Measurements from ENCODE around the gene LIMK2.
A peak's percentile ranks its signal among the peaks of the same experiment; 100 is the strongest.
"Not testable (repeated sequence)": the region's sequence is repeated elsewhere in the genome, so short reads cannot be mapped to it uniquely, and the experiment has no call there.

Gene LIMK2

DNA sequence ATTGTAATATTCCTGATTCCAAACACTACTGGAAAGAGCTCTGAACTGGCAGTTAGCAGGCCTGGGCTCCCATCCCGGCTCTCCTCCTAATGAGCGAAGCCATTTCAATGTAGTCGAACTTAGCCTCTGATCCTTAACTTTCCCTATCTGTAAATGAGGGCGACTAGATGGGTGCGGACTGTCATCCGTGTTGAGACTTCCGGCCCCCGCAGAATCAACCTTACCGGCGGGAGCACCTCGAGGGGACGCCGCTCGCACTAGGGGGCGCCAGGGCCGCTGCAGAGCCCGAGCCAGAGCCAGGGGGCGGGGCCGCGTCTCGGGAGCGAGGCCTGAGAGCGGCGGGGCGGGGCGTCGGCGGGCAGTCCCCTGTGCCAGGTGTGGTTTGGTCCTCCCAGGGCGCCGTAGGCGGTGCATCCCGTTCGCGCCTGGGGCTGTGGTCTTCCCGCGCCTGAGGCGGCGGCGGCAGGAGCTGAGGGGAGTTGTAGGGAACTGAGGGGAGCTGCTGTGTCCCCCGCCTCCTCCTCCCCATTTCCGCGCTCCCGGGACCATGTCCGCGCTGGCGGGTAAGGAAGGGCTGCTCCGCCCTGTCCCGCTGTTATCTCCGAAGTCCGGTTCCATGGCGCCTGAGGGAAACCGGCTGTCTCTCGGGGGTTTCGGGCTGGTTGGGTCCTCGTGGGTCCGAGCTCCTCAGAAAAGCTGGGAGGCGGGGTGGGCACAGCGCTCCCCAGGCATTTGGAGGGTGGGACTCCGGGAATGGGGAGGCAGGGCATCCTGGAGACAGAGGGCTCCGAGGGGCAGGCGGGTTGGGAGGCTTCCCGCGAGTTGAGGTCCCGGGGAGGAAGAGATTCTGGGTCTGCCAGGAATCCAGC lies at the start of gene LIMK2:
Gene LIMK2 (plus strand): TSS at position 437 of the 869 bp plus-strand sequence. CDS start 111 bp downstream, at position 548.
- DNase-seq (ENCODE audit: low read depth): peak; percentile 98

DNA sequence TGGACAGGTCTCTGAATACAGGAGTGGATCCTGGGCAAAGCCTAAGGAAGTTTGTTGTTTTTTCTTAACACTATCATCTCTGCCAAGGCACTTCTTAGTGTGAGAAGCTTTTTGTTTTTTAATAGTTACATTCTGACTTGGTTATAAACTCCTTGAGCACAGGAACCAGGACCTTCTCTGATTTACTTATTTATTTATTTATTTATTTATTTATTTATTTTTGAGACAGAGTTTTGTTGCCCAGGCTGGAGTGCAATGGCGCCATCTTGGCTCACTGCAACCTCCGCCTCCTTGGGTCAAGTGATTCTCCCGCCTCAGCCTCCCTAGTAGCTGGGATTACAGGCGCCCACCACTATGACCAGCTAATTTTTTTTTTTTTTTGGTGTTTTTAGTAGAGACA lies 41.1 kb upstream of the LIMK2 start:
- DNase-seq (ENCODE audit: low read depth): no peak

DNA sequence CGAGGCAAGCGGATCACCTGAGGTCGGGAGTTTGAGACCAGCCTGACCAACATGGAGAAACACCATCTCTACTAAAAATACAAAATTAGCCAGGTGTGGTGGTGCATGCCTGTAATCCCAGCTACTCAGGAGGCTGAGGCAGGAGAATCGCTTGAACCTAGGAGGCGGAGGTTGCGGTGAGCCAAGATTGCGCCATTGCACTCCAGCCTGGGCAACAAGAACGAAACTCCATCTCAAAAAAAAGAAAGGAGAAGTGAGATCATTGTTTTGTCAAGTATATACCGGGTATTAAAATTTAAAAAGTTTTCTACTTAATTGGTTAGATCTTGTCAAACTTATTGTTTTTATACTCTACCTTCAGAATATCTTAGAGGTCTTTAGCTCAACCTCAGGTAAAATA lies 40.4 kb upstream of the LIMK2 start:
- DNase-seq (ENCODE audit: low read depth): not testable (repeated sequence)

DNA sequence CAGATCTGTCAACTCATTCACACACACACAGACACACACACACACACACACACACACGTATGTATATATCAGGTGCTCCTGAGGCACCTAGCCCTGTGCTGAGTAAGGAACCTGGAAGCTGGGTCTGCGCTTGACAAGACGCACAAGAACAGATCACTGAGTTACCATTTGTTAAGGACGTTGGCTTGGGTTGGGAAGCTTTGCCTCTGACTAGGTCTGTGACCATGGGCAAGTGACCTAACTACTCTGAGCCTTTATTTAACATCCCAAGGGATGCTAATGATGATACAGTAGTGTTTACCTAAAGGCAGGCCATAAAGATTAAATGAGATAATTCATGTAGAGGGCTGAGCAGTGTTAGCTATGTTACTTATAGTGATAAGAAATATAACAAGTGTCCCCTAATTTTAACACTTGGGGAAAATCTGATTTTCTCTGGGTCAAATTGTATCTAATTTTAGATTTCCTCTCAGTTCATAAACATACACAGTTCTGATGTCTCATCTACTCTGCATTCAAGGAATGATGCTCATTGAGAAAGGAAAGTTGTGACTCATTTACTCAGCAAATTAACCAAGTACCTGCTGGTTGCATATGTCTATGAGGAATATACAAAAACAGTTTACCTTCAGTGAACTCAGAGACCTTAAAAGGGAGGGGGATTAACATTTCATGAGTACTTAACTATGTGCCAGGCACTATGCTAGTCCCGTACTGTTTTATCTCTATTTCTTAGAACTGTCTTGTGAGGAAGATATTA lies 38.5 kb upstream of the LIMK2 start:
- no peak for DNase-seq (ENCODE audit: low read depth)

DNA sequence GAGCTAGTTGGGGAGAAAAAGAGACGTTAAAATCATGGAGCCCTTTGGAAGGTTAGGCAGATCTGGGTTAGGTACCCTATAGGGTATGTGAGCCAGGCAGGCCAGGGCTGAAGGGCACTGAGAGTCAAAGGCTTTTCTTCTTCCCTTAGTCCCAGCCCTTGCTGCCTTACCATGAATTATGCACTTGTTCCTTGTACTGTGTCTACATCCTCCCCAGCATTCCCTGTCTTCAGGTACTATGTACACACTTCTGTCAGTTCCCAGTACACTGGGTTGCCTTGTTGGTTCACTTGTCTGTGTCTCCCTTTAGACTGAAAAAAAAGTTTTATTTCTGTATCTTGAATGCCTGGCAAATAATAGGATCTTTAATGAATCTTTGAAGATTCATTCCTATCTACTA lies 35.2 kb upstream of the LIMK2 start:
- no peak for DNase-seq (ENCODE audit: low read depth)

DNA sequence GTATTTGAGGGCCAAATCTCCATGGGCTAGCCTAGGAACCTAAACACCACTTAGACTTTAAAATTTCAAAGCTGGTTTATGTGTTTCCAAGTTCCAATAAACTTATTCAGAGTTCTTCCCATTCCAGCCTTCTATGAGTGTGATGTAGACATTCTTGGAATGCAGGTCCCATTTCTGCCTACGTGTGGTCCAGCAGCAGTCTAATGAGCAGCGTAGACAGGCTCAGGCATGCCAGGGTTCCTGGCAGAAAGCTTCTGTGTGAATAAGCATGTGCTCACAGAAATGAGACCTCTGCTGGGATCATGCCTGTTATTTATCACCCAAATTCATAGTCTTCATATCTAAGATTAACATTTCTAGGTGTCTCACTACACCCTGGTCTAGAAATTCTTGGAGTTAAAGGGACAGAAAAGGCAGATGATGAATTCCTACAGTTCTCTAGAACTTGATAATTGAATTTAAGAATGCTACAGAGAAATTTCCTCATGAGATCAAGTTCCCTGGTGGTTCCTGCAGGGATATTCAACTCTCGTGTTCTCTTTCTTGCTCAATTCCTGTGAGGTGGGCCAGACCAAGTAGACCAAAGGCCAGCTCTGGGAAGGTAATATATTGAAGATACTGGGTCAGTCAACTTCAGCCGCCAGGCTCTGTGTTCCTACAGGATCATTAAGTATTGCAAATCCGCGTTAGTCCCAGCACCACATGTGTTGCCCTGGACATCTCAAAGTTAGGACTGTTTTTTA lies 34.5 kb upstream of the LIMK2 start:
- no peak for DNase-seq (ENCODE audit: low read depth)

DNA sequence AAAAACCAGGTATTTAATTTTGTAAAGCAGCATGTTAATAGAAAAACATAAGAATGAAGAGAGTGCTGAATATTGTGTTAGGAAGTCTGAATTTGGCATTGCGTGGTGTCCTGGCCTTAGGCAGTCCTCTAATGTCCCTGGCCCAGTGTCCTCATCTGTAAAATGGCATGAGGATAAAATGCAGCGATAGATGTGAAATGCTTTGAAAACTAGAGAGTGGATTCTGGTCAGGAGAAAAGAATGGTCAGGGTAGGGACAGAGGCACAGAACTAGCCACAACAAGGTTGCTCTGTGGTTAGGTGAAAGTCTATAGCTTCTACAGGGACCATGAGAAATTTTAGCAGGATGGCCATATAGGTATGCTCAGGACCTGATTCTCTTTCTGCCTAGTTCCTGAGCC lies 33.2 kb upstream of the LIMK2 start:
- no peak for DNase-seq (ENCODE audit: low read depth)

DNA sequence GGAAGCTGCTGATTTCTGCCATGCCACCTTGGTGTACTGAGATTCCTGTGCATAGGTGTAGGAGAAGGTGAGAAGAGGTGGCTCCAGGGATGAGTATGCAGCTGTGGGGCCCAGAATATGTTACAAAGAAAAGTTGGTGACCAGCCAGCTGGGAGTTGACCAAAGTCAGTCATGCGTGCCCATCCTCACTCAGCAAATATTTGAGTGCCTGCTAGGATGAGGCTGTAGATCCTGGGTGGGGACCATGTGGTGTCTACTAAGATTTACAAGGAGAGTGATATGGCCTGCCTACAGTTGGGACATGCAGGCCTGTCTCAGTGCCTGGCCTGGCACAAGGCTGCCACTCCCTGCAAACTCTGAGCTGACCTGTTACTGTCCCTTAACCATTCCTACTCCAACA lies 32.8 kb upstream of the LIMK2 start:
- no peak for DNase-seq (ENCODE audit: low read depth)

DNA sequence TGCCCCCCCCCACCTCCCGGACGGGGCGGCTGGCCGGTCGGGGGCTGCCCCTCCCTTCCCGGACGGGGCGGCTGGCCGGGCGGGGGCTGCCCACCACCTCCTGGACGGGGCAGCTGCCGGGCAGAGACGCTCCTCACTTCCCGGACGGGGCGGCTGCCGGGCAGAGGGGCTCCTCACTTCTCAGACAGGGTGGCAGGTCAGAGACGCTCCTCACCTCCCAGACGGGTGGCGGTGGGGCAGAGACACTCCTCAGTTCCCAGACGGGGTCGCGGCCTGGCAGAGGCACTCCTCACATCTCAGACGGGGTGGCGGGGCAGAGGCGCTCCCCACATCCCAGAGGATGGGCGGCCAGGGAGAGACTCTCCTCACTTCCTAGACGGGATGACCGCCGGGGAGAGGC lies 28.1 kb upstream of the LIMK2 start:
- DNase-seq (ENCODE audit: low read depth): no peak

DNA sequence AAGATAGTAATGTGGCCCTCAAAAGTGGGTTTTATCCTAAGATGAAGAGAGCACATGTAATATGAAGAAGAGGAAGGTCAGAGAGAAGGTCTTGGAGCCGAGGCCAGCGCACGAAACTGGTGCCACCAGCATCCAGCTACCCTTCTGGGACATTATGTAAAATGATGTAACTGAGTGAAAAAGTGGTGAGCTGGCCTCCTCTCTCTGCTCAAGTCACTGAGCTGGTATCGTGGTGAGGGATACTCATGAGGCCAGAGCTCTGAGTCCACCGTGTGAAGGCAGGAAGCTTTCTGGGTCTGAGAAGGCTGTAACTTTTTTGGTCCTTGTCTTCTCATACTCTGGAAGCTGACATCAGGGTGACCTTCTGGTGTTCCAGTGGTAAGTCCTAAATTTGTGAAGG lies 27.0 kb upstream of the LIMK2 start:
- no peak for DNase-seq (ENCODE audit: low read depth)

DNA sequence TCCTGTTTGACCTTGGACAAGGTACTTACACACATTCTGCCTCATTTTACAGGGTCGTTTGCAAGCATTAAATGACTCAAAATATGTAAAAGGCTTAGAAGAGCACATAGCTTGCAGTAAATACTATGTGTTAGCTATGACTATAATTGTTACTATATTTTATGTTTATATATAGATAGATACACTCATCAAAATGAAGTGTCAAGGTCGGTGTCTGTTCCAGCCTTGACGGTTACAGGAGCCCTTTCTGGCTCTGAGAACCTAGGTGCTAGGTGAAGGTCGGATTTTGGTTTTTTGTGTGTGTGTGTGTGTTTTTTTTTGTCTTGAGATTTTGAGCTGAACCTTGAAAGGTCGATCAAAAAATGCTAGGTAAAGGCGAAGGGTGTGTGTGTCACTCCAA lies 24.5 kb upstream of the LIMK2 start:
- DNase-seq (ENCODE audit: low read depth): no peak

DNA sequence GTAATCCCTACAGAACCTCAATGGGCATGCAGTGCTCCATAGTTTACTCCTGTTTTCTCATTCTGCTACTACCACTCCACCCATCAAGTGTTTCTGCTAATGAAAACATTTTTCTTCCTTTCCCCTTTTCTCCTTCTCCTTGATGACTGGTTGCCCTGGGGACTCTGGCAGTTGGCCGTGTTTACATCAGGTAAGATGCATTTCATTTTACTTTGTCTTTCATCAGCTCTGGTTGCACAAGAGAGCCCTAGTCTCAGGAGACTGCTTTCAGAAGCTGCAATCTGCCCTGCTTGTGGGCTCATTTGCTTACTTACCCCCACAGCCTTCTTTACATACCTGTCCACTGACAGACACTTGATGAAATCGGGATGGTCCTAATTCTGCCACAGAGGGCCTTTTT lies 19.6 kb upstream of the LIMK2 start:
- no peak for DNase-seq (ENCODE audit: low read depth)

DNA sequence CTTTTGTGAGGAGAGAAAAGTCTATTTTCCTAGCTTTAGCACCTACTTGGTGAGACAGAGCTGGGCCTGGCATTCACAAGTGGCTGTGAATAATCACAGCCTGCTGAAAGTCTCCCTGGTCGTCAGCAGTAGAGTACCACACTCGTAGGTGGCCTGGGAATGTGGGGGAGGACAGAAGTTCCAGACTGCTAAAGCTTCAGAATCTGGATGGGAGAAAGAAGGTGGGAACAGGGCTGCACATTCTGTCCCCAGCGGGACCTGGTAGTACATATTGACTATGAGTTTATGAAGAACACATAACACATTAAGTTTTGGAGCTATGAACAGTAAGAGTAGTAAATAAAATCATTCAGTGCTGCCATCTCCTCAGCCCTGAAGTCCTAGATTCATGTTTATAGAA lies 19.0 kb upstream of the LIMK2 start:
- no peak for DNase-seq (ENCODE audit: low read depth)

DNA sequence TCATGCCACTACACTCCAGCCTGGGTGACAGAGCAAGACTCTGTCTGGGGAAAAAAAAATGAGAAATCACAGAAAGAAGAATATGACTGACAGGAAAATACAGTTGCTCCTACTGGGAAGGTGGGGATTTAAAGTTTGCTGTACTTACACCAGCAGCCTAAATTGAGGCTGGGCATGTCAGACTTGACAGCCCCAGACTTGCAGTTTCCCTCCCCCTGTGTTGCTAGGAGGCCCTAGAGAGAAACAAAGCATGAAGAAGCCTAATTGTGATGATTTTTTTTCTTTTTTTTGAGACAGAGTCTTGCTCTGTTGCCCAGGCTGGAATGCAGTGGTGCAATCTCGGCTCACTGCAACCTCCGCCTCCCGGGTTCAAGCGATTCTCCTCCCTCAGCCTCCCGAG lies 17.4 kb upstream of the LIMK2 start:
- DNase-seq (ENCODE audit: low read depth): not testable (repeated sequence)

DNA sequence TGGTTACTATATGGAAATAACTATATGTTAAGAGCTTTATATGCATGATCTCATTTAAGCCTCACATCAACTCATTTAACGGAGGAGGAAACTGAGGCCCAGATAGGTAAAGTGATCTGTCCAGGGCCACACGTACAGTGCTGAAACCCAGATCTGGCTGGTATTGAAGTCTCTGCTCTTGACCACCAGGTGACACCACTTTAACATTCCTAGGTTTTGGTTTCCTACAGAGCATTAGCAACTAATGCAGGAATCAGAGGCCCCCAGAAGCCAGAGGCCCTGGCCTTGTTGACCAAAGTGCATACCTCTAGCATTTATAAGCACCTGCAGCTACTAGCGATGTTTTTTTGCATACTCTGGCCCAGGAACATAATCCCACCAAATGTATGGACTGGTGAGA lies 12.9 kb upstream of the LIMK2 start:
- no peak for DNase-seq (ENCODE audit: low read depth)

DNA sequence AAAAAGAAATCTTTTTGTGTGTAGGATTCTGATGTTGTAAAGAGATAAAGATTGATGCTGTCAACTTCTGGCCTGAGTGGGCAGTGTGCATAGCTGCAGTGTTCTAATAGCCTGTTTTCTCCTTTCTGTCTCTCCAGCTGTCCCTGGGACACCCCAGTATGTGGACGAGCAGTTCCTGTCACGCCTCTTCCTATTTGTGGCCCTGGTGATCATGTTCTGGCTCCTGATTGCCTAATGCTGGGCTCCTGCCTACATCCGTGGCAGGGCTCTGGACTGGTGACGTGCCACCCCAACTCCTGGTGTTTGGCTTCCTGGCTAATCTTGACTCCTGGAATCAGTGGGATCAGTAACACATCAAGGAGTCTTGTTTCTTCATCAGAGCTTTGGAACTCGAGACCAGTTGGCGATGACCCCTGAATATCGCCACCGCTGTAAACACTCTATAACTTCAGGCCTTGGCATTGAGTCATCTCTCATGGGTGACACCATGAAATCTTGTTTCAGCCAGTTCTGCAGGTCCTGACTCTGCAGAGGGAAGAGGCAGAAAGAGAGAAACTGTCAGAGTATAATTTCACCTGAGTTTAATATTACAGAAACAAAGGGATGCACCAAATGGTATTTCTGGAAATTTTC lies 7.6 kb upstream of the LIMK2 start:
- DNase-seq (ENCODE audit: low read depth): not testable (repeated sequence)

DNA sequence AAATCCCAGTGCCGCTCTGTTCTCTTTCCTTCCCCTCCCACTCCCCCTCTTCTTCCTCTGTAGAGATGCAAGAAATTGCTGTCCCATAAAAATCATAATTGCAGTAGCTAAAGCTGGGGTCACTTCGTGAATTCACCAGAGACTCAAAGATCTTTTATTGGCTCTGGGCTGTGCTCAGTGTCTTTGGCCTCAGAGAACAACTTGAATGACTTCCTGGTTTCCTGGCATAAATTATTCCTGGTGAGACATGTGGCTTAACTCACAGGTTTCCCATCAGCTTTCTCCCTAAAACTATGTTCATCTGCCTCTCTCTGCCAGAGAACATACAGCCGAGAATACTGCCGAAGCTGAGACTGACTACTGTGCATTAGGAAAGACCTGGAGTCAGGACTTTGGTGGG lies 7.0 kb upstream of the LIMK2 start:
- not testable (repeated sequence) for DNase-seq (ENCODE audit: low read depth)

DNA sequence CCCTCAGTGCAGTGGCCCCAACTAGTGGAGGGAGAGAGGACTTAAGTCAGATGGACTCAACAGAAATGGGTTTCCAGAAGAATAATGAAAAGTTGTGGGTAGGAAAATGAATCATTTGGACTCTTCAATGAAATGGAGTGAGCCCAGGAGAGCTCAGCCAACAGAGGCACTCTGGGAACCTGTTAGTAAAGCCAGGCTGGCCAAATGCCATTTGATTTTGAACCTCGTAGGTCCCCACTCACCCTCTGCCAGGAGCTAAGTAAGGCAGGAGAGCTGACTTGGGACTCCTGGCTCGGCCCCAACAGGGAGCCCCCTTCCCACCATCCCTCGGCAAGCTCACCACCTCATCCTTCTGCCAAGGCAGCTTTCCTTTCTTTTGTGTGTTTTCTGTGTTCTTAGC lies 5.6 kb upstream of the LIMK2 start:
- not testable (repeated sequence) for DNase-seq (ENCODE audit: low read depth)

DNA sequence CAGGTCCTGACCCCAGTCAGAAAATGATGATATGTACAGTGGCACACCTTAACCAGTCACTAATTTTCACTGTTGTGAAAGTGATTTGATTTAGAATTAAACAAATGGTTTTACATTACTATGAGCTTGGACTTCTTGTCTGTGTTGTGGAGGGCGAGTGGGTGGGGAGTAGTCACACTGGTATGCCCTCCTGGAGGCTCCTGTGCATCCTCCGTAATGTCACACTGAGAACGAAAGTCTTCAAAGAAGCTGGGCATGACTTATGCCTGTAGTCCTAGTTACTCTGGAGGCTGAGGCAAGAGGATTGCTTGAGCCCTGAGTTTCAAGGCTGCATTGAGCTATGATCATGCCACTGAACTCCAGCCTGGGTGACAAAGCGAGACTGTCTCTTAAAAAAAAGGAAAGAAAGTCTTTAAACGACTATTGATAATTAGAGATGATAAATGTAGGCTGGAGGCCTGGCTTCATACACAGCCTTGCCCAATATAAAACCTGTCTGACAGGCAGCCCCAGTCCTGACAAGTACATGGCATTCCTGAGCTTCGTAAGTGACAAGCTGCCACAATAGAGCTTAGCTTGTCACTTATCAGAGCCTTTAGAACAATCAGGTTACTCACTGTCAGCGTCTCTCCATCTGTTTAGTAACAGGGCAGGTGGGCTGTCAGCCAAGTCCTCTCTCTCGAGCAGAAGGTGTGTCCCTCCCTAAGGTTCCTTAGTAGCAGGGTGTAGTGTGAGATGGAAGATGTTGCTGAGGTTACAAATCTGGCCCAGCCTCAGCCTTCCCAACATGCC lies 5.0 kb upstream of the LIMK2 start:
- no peak for DNase-seq (ENCODE audit: low read depth)

DNA sequence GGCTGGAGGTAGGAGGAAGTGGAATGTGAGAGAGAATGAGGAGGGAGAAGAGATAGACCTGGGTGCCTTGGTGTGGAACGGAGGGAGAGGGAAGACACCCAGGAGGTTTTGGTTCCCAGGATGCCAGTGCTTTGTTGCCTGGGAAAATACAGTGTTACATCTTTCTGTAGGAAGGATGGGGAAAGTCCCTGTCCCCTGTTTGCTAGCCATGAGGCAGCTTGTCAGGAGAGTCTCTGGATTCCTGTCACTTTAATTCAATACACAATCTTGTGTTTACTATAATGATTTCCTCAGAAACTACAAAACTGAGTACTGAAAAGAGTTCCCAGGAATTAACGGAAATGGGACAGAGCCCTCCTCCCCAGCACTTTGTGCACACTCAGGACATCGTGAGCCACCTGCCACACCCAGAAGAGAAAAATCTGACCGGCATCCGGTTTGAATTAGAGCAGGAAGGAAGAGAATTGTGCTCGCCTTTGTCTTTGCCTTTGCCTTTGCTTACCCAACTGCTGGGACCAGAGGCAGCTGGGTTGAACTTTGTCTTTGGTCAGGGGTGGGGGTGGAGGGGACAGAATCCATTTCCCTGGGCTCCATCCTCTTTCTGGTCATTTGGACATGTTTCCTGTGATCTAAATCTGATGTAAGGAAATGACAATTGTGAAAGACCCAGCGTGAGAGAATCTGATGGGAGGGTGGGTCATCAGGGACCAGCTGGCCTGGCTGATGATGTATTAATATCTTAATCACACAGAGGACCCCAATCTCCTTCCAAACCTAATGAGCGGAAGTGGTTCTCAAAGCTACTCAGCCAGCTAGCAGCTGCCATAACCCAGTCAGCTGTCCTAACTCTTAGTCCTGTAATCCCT lies 1.3 kb upstream of the LIMK2 start:
- DNase-seq (ENCODE audit: low read depth): no peak

Data from stimulated activated CD8-positive, alpha-beta memory T cell treated with anti-CD3 and anti-CD28 coated beads, Interleukin-4, amount 100 ng/mL, for 24 hours (primary cell).